Activated CD8-positive, alpha-beta T cell treated with anti-CD3 and anti-CD28 coated beads for 36 hours (primary cell): Measurements from ENCODE around the gene ADARB2. TPM values are rescaled to one million over a fixed set of nuclear protein-coding genes. Genes with fewer than 3 reads are reported as not detected.

Experiments
- ATAC-seq: fragments of 200-7000 bp; cut with Tn5 transposase; one replicate; pipeline ENCODE4 v1.10.0; 2021; ENCODE audit warnings: mild to moderate bottlenecking, moderate library complexity
- CTCF ChIA-PET: fragments of 350-600 bp; sonication (Branson Sonifier 250); formaldehyde crosslinking; loops from one replicate; lab custom pipeline; 2021; ENCODE audit warnings: antibody characterized with exemption; lab: Charles Lee
- POLR2A ChIA-PET: fragments of 350-600 bp; sonication (Branson Sonifier 250); formaldehyde crosslinking; loops from one replicate; lab custom pipeline; 2021; ENCODE audit warnings: antibody characterized with exemption; lab: Charles Lee
- DNase-seq: peaks from one replicate; pipeline ENCODE4 v3.0.0-alpha.2; 2020
- H3K27ac Mint-ChIP-seq: one replicate; pipeline ENCODE4 v1.8.0; 2021; ENCODE audit warnings: mild to moderate bottlenecking, mixed read lengths
- H3K27me3 Mint-ChIP-seq: one replicate; pipeline ENCODE4 v1.8.0; 2021; ENCODE audit warnings: mixed read lengths
- H3K36me3 Mint-ChIP-seq: one replicate; pipeline ENCODE4 v1.8.0; 2021; ENCODE audit warnings: low read depth, mixed read lengths
- H3K4me1 Mint-ChIP-seq: one replicate; pipeline ENCODE4 v1.8.0; 2021; ENCODE audit warnings: low read depth, mixed read lengths
- H3K4me3 Mint-ChIP-seq: one replicate; pipeline ENCODE4 v1.8.0; 2021; ENCODE audit warnings: mild to moderate bottlenecking, moderate library complexity, mixed read lengths
- H3K9me3 Mint-ChIP-seq: one replicate; pipeline ENCODE4 v1.8.0; 2021; ENCODE audit warnings: mixed read lengths
- CTCF ChIP-seq: fragments of 200-600 bp; IDR thresholded peaks from one replicate; pipeline ENCODE4 v1.8.0; 2022; ENCODE audit warnings: antibody characterized with exemption, mild to moderate bottlenecking
- intact Hi-C: fragments of 100-400 bp; cut with micrococcal nuclease; formaldehyde crosslinking; loops from one replicate; pipeline ENCODE4 v1.10.0; 2022
- total RNA-seq, 2 experiments: library from RNA; stranded (reverse); gene quantifications; one replicate each; pipeline ENCODE4 v1.2.3, GENCODE V29; 2021

The ADARB2 gene
- total RNA-seq, 2 experiments from 2014 or later, result 1.3 to 1.6 TPM

- intact Hi-C loops, result no loop called here
- Mint-ChIP-seq H3K4me3 (no peak overlapping the region), H3K27ac (no peak overlapping the region), H3K36me3 (no peaks in the 10 kb centered on the region), H3K27me3 (peaks cover 3% of the 10 kb centered on the region), H3K9me3 (no peaks in the 10 kb centered on the region), H3K4me1 (no peaks in the 10 kb centered on the region)
- ATAC-seq (no peak), DNase-seq (no peak)
- no peak for TF ChIP-seq CTCF
- POLR2A ChIA-PET, result no interaction called here
- CTCF ChIA-PET, result no interaction called here
Measured at GRCh38 chr10:1543596-1543995, 193.7 kb downstream of the ADARB2 start.

GRCh38 chr10:1542941-1543340 is 194.4 kb downstream of the ADARB2 start:
- no peak overlapping the region for H3K27ac Mint-ChIP-seq

GRCh38 chr10:1540144-1540543 is 197.2 kb downstream of the ADARB2 start:
- ChIA-PET CTCF (no interaction called here), POLR2A (no interaction called here)
- Mint-ChIP-seq H3K9me3 (no peaks in the 10 kb centered on the region), H3K36me3 (no peaks in the 10 kb centered on the region), H3K4me3 (no peak overlapping the region), H3K27ac (no peak overlapping the region), H3K27me3 (no peaks in the 10 kb centered on the region), H3K4me1 (no peaks in the 10 kb centered on the region)
- DNase-seq, result no peak
- ATAC-seq, result no peak
- no peak for TF ChIP-seq CTCF
- intact Hi-C loops, result no loop called here

More at GRCh38 chr10:1542941-1543340, 194.4 kb downstream of the ADARB2 start:
- no peak for TF ChIP-seq CTCF
- DNase-seq (no peak), ATAC-seq (no peak)
- Mint-ChIP-seq H3K27me3 (peaks cover 3% of the 10 kb centered on the region), H3K36me3 (no peaks in the 10 kb centered on the region), H3K4me3 (no peak overlapping the region), H3K9me3 (no peaks in the 10 kb centered on the region), H3K4me1 (no peaks in the 10 kb centered on the region)
- intact Hi-C loops, result no loop called here
- CTCF ChIA-PET, result no interaction called here
- POLR2A ChIA-PET, result no interaction called here

GRCh38 chr10:1539216-1539615 is 198.1 kb downstream of the ADARB2 start:
- Mint-ChIP-seq H3K9me3 (no peaks in the 10 kb centered on the region), H3K4me3 (no peak overlapping the region), H3K27me3 (peaks cover 2% of the 10 kb centered on the region), H3K36me3 (no peaks in the 10 kb centered on the region), H3K27ac (no peak overlapping the region), H3K4me1 (no peaks in the 10 kb centered on the region)
- no peak for TF ChIP-seq CTCF
- no peak for DNase-seq
- POLR2A ChIA-PET, result no interaction called here
- CTCF ChIA-PET, result no interaction called here
- no peak for ATAC-seq
- intact Hi-C loops, result no loop called here

GRCh38 chr10:1538531-1539061 is 198.7 kb downstream of the ADARB2 start:
- ChIA-PET POLR2A (no interaction called here), CTCF (no interaction called here)
- Mint-ChIP-seq H3K9me3 (no peaks in the 10 kb centered on the region), H3K36me3 (no peaks in the 10 kb centered on the region), H3K4me3 (no peak overlapping the region), H3K4me1 (no peaks in the 10 kb centered on the region), H3K27me3 (peaks cover 2% of the 10 kb centered on the region), H3K27ac (no peak overlapping the region)
- TF ChIP-seq CTCF, result no peak
- intact Hi-C loops, result no loop called here
- DNase-seq, result no peak
- ATAC-seq, result no peak
